NCI-H2227 (cell line): ENCODE data around the gene TRIM75.
"Not testable (repeated sequence)": the region's sequence is repeated elsewhere in the genome, so short reads cannot be mapped to it uniquely, and the experiment has no call there.

Experiments
- DNase-seq: peaks from one replicate; lab custom pipeline; 2025; ENCODE audit not compliant: unreplicated experiment; lab: John Stamatoyannopoulos, UW

Gene TRIM75

DNA sequence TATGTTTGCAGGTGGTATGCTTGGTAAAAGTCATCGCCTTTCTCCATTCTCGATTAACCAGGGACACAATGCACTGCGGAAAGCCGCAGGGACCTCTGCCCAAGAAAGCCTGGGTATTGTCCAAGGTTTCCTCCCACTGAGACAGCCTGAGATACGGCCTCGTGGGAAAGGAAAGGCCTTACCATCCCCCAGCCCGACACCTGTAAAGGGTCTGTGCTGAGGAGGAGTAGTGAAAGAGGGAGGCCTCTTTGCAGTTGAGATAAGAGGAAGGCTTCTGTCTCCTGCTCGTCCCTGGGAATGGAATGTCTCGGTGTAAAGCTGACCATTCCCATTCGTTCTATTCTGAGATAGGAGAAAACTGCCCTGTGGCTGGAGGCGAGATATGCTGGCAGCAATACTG lies 19.7 kb downstream of the TRIM75 start:
- DNase-seq: not testable (repeated sequence)

DNA sequence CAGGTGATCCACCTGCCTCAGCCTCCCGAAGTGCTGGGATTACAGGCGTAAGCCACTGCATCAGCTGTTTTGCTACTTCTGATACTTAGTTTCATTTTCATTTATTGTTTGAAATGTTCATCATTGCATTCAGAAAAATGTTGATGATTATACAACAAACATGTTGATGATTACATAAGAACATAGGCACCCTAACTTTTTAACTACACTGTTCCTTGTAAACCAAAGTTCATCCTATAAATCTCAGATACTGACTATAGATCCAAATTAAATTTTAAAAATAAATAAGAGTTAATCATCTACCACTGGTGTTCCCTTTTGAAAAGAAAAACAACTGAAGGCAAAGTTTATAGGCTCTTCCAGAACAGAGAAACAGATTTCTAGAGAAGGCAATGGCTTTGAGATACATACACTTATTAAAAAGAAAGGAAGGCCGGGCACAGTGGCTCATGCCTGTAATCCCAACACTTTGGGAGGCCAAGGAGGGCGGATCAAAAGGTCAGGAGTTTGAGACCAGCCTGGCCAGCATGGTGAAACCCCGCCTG lies 23.4 kb downstream of the TRIM75 start:
- DNase-seq: no peak

- DNase-seq: peak; percentile 61
Observed at GRCh38 chr4:165079476-165079875, 25.8 kb downstream of the TRIM75 start.

DNA sequence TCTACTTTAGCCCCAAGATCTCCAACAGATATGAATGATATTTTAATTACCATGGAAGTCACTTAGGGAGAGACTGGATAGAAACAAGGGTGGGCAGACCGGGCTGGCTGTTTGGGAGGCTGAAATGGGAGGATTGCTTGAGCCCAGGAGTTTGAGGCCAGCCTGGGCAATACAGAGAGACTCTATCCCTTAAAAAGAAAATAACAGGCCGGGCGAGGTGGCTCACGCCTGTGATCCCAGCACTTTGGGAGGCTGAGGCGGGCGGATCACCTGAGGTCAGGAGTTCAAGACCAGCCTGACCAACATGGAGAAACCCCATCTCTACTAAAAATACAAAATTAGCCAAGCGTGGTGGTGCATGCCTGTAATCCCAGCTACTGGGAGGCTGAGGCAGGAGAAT lies 31.1 kb downstream of the TRIM75 start:
- not testable (repeated sequence) for DNase-seq

DNA sequence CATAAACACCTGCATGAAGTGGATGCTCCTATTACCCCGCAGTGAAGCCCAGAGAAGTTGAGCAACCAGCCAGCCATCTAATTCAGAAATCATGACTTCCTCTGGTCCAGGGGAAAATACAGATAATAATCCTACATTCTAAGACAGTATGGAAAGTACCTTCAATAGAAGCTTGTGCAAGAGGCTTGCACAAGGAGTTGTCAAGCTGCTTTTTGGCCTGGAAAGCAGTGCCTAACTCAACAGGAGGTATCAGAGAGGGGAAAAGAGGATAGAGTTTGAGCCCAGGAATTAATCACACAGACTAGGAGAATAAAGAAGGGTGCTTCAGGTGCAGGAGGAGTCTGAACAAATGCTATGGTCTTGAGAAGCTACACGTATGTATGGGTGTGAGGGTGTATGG lies 32.3 kb downstream of the TRIM75 start:
- DNase-seq: no peak

DNA sequence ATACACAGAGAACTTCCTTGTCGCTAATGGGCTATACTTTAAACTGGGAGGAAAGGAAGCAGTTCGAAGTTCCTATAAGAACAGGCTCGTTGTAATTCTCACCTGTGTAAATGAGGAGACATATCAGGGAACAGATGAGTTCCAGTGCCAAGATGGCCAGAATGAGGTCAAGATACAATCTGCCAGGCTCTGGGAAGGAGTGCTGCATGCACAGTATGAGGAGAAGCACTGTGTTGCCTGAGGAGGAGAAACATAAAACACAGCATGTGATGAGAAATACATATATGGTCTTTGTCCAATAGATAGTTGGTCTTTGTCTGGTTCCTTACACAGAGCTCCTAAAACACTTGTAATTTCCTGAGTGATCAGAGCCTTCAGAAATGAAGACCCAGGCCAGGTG lies 34.7 kb downstream of the TRIM75 start:
- no peak for DNase-seq

- not testable (repeated sequence) for DNase-seq
Observed at GRCh38 chr4:165092187-165092586, 38.5 kb downstream of the TRIM75 start.

DNA sequence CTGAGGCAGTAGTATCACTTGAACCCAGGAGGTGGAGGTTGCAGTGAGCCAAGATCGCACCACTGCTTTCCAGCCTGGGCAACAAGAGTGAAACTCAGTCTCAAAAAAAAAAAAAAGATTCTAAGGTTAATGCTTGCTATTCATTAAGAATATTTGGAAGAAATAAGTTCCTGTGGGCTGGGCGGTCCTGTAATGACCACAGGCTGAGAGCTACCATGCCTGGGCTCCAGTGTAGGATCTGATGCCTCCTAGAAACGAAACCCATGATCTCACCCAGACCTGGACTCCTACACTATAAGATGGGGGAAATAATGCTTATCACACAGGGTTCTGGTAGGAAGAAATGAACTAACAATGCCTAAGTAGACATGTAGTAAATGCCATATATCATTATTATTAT lies 41.2 kb downstream of the TRIM75 start:
- DNase-seq: no peak

DNA sequence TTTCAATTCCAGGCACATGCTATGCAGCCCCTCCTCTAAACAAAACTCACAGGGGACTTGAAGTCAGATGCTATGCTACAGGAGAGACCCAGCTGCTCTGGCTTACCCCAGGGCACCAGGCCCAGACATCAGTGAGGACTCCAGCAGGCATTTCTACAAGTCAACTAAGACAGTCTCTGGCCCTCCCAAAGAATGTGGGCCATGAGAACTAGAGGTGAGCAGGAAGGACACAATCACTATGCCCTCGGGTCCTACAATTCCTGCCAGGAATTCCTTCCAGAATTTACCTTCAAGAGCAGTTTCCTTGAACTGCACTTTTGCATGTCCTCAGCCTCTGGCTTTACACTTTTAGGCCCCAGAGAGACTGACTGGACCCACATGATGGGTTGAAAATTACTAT lies 41.6 kb downstream of the TRIM75 start:
- DNase-seq: no peak

DNA sequence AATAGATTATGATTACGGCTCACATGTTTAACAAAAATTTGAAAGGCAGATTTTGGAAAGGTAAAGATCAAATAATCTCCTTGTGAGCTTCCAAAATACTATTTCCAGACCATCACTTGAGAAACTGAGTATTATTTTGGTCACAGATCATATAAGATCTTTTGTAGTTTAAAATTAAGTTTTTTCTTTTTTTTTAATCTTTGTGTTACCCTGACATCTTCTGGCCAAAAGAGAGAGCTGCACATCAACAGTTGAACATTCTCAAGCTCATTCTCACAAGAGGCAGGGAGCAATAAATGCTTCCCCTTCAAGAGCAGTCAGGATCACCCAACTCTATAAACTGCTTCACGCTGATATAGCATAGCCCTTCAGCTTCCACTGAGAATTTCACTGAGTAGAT lies 43.1 kb downstream of the TRIM75 start:
- peak; percentile 22 for DNase-seq

DNA sequence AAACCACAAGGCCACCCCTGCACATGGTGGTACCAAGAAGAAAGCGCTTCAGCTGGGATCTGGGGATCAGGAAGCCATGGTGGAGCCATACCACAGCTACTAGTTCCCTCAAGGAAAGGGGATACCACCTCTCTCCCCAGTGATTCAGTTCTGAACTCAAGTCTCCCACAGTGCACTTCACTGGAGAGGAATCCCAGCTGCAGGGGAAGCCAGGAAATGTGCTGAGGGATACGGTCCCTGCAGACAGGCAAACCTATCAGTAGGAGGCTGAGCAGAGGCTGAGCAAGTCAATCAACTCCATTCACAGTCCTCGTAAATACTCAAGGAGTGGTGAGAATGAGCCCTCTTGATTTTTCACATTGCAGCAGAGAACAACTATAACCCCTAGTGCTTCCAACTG lies 48.0 kb downstream of the TRIM75 start:
- no peak for DNase-seq

GRCh38 chr4:165106518-165106917 lies 52.9 kb downstream of the TRIM75 start:
- no peak for DNase-seq
